Uterus (tissue), 4 donors: ENCODE results near the gene IL6. TPM values are rescaled to one million over a fixed set of nuclear protein-coding genes. Genes with fewer than 3 reads are reported as not detected.
"Not testable (repeated sequence)": the region's sequence is repeated elsewhere in the genome, so short reads cannot be mapped to it uniquely, and the experiment has no call there.

Source experiments
- DNase-seq, 2 donors: peaks; one replicate each; pipeline ENCODE4 v3.0.0-alpha.2; 2019 to 2020
- H3K27ac ChIP-seq, 2 donors: fragments of 200-600 bp; sonication (generic); 1 replicate in 1 of 2; 2 replicates in 1 of 2; pipeline ENCODE4 v1.5.1; 2016 to 2018
- H3K27me3 ChIP-seq, 2 donors: fragments of 200-600 bp; sonication (generic); one replicate each; pipeline ENCODE4 v1.5.1; 2018 to 2019; ENCODE audit warnings: control low read depth in 1 of 2
- H3K36me3 ChIP-seq, 2 donors: fragments of 200-600 bp; sonication (generic); one replicate each; pipeline ENCODE4 v1.5.1; 2019; ENCODE audit warnings: control low read depth in 1 of 2
- H3K4me1 ChIP-seq, 2 donors: fragments of 200-600 bp; sonication (generic); one replicate each; pipeline ENCODE4 v1.5.1; 2018 to 2019; ENCODE audit warnings: control low read depth in 1 of 2
- H3K4me3 ChIP-seq, 2 donors: fragments of 200-600 bp; sonication (generic); 1 replicate in 1 of 2; 2 replicates in 1 of 2; pipeline ENCODE4 v1.5.1; 2018 to 2019; ENCODE audit warnings: mild to moderate bottlenecking in 1 of 2
- H3K9me3 ChIP-seq, 2 donors: fragments of 200-600 bp; sonication (generic); one replicate each; pipeline ENCODE4 v1.5.1; 2019; ENCODE audit warnings: control low read depth in 1 of 2
- POLR2A ChIP-seq, 2 donors: fragments of 450-650 bp; IDR thresholded peaks; one replicate each; pipeline ENCODE4 v1.6.1; 2016; ENCODE audit warnings: antibody characterized with exemption in 2 of 2, mild to moderate bottlenecking in 1 of 2, moderate library complexity in 1 of 2
- intact Hi-C: fragments of 100-400 bp; cut with DNase I; formaldehyde crosslinking; loops from one replicate; pipeline ENCODE4 v1.15.1; 2023; ENCODE audit warnings: low total_unique reads
- total RNA-seq, 4 donors: library from RNA; depleted of rRNA in 3 of 4; stranded (reverse); fragments of >200 nt in 3 of 4; gene quantifications; one replicate each; pipeline versions ENCODE4 v1.1.0 to v1.2.4, GENCODE V29; 2014 to 2023
- TF ChIP-seq, protein P1 (sequence below), 4 experiments: fragments of 200-600 bp in 2 of 4; fragments of 450-650 bp in 2 of 4; sonication (generic) in 2 of 4; IDR thresholded peaks; one replicate each; pipeline ENCODE4 v1.5.1; 2016 to 2019; ENCODE audit warnings: antibody characterized with exemption in 4 of 4, mild to moderate bottlenecking in 2 of 4, moderate library complexity in 1 of 4
- donor health status: DM: yes; HTN: yes; CAD: no.

IL6 gene
- total RNA-seq, 4 donors from 2014 or later: 2.6 to 11.2 (median 4.2) TPM; not detected in 1

DNA sequence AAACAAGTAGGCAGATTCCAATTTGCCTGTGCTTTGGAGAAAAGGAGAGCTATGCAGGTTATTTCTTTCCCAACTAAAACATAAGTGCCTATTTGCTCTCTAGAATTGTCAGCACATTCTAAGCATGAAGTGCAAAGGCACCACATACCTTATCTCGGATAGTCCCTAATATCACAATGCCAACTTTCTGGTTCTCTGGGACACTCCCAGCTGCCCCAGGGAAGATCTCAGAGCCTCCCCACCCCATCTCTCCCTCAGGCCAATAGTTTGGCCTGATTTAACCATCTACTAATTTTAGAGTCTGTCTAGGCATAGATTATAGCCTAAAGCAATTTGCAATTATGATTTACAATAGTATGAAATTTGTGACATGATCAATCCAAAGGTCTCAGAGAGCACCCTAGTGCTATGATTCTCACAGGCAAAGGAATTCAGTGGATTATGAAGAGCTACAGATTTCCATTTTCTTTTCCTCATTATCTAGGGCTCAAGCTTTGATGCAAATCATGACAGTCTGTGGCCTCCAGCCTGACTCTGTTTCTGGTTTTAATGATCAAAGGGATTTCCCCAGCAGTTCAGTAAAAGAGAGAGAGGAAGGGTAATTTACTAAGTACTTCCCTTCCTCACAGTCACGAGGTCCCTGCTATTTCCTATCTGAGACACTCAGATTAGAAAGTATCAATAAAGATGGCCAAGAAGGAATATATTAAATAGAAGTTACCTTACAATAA is 29.0 kb upstream of the IL6 start:
- Histone ChIP-seq H3K27ac (no peak overlapping the region), H3K4me1 (no peaks in the 10 kb centered on the region), H3K9me3 (no peaks in the 10 kb centered on the region), H3K27me3 (no peaks in the 10 kb centered on the region), H3K36me3 (no peaks in the 10 kb centered on the region), H3K4me3 (no peak overlapping the region)
- no peak for DNase-seq
- intact Hi-C loops: no loop called here
- no peak for TF ChIP-seq POLR2A (IDR thresholded peaks at IDR 0.05)
- TF ChIP-seq, protein P1, sequence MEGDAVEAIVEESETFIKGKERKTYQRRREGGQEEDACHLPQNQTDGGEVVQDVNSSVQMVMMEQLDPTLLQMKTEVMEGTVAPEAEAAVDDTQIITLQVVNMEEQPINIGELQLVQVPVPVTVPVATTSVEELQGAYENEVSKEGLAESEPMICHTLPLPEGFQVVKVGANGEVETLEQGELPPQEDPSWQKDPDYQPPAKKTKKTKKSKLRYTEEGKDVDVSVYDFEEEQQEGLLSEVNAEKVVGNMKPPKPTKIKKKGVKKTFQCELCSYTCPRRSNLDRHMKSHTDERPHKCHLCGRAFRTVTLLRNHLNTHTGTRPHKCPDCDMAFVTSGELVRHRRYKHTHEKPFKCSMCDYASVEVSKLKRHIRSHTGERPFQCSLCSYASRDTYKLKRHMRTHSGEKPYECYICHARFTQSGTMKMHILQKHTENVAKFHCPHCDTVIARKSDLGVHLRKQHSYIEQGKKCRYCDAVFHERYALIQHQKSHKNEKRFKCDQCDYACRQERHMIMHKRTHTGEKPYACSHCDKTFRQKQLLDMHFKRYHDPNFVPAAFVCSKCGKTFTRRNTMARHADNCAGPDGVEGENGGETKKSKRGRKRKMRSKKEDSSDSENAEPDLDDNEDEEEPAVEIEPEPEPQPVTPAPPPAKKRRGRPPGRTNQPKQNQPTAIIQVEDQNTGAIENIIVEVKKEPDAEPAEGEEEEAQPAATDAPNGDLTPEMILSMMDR (IDR thresholded peaks at IDR 0.05): no peak

DNA sequence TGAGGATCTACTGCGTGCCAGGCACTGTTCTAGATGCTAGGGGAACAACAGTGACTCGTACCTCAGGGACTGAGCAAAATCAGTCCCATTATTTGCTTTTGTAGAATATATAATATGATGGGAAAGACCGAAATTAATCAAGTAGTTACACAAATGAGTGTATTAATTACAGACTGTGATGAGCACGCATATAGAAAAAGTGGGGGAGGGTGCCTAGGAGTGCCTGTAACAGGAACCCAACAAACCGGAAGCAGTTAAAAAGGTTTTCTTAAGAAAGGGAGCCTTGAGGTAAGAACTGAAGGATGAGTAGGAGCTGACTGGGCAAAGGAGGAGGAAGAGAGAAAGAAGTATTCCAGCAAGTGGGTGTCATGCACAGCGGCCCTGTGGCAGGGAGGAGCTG is 28.2 kb upstream of the IL6 start:
- DNase-seq: no peak
- no peaks in the 10 kb centered on the region for H3K9me3 ChIP-seq
- H3K27ac ChIP-seq: no peak overlapping the region
- no peak for TF ChIP-seq POLR2A (IDR thresholded peaks at IDR 0.05)
- TF ChIP-seq, protein P1 (IDR thresholded peaks at IDR 0.05): no peak
- H3K36me3 ChIP-seq: no peaks in the 10 kb centered on the region
- no peaks in the 10 kb centered on the region for H3K27me3 ChIP-seq
- intact Hi-C loops: no loop called here
- no peak overlapping the region for H3K4me3 ChIP-seq
- H3K4me1 ChIP-seq: no peaks in the 10 kb centered on the region

DNA sequence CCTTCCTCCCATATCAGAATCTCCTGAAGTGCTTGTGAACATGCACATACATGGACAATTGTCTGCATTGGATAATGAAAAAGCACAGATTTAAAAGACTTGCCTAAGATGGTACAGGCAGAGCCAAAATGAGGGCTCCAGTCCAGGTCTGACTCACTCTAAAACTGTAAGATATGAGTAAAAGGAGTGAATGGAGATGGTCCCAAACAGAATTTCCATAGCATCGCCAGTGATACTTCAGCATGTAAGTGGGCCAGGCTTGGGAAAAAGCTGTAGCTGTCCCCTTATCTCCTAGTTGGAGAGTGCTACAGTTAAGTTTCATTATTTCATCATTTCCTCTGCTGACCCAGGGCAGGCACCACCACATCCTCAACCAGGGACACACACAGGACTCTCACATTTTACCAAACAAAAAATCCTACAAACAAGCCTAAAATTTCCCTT is 26.4 kb upstream of the IL6 start:
- Histone ChIP-seq H3K4me1 (no peaks in the 10 kb centered on the region), H3K27ac (no peak overlapping the region), H3K36me3 (no peaks in the 10 kb centered on the region), H3K9me3 (no peaks in the 10 kb centered on the region), H3K27me3 (no peaks in the 10 kb centered on the region), H3K4me3 (no peak overlapping the region)
- TF ChIP-seq POLR2A (IDR thresholded peaks at IDR 0.05): no peak
- TF ChIP-seq, protein P1 (IDR thresholded peaks at IDR 0.05): no peak
- intact Hi-C loops: no loop called here
- DNase-seq: no peak

DNA sequence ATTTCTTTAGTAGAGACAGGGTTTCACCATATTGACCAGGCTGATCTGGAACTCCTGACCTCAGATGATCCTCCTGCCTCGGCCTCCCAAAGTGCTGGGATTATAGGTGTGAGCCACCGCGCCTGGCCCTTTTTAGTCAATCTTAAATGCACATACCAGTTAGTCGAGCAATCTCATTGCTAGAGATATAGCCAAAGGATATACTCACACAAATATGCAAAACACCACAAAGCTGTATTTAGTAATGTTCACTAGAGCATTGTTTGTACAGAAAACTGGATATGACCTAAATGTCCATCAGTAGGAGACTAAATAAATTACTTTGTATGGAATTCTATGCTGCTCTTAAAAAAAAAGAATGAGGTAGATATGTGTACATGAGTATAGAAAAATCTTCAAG is 24.5 kb upstream of the IL6 start:
- Histone ChIP-seq H3K36me3 (no peaks in the 10 kb centered on the region), H3K27ac (no peak overlapping the region), H3K4me1 (no peaks in the 10 kb centered on the region), H3K4me3 (no peak overlapping the region), H3K27me3 (no peaks in the 10 kb centered on the region), H3K9me3 (no peaks in the 10 kb centered on the region)
- no peak for TF ChIP-seq POLR2A (IDR thresholded peaks at IDR 0.05)
- TF ChIP-seq, protein P1 (IDR thresholded peaks at IDR 0.05): no peak
- intact Hi-C loops: no loop called here
- DNase-seq: no peak

DNA sequence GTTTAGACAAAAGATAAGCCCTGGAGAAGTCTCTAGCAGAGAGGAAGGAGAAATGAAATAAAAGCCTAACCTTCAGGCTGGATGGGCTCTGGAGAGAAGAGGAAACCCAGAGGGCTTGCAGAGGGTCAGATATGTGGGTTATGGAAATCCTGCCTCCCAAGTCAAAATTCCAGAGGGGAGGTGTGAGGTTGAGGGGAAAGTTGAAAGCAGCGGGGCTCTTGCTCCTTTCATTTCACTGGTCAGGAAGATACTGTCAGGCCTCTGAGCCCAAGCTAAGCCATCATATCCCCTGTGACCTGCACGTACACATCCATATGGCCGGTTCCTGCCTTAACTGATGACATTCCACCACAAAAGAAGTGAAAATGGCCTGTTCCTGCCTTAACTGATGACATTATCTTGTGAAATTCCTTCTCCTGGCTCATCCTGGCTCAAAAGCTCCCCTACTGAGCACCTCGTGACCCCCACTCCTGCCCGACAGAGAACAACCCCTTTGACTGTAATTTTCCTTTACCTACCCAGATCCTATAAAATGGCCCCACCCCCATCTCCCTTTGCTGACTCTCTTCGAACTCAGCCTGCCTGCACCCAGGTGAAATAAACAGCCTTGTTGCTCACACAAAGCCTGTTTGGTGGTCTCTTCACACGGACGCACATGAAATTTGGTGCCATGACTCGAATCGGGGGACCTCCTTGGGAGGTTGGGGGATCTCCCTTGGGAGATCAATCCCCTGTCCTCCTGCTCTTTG is 23.7 kb upstream of the IL6 start:
- intact Hi-C loops, DNase-seq, H3K4me1 ChIP-seq, H3K27me3 ChIP-seq, H3K9me3 ChIP-seq, H3K4me3 ChIP-seq, H3K36me3 ChIP-seq, H3K27ac ChIP-seq: not testable (repeated sequence)

DNA sequence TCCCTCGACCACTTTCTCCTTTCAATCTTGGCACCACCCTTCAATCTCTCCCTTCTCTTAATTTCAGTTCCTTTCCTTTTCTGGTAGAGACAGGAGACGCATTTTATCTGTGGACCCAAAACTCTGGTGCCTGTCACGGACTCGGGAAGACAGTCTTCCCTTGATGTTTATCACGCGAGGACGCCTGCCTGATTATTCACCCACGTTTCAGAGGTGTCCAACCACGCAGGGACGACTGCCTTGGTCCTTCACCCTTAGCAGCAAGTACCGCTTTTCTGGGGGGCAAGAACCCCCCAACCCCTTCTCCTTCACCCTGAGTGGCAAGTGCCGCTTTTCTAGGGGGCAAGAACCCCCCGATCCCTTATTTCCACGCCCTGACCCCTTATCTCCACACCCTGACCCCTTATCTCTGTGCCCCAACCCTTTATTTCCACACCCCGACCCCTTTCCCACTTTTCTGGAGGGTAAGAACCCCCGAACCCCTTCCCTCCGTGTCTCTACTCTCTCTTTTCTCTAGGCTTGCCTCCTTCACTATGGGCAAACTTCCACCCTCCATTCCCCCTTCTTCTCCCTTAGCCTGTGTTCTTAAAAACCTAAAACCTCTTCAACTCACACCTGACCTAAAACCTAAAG is 22.9 kb upstream of the IL6 start:
- H3K4me3 ChIP-seq, H3K4me1 ChIP-seq, H3K27ac ChIP-seq, intact Hi-C loops, H3K9me3 ChIP-seq, H3K27me3 ChIP-seq, H3K36me3 ChIP-seq, DNase-seq: not testable (repeated sequence)

GRCh38 chr7:22704722-22705121 is 22.3 kb upstream of the IL6 start:
- DNase-seq: not testable (repeated sequence)

GRCh38 chr7:22705874-22706273 is 21.1 kb upstream of the IL6 start:
- H3K27me3 ChIP-seq, H3K4me1 ChIP-seq, H3K9me3 ChIP-seq, H3K36me3 ChIP-seq, H3K4me3 ChIP-seq, intact Hi-C loops, H3K27ac ChIP-seq, DNase-seq: not testable (repeated sequence)

More at GRCh38 chr7:22704722-22705121, 22.3 kb upstream of the IL6 start:
- H3K4me3 ChIP-seq, H3K4me1 ChIP-seq, H3K36me3 ChIP-seq, intact Hi-C loops, H3K27ac ChIP-seq, H3K27me3 ChIP-seq, H3K9me3 ChIP-seq: not testable (repeated sequence)
